Fibroblast of pulmonary artery (primary cell): ENCODE data around the gene GDPD4.
"Not testable (repeated sequence)": the region's sequence is repeated elsewhere in the genome, so short reads cannot be mapped to it uniquely, and the experiment has no call there.

Source experiments
- DNase-seq: peaks from one replicate; pipeline ENCODE4 v3.0.0-alpha.2; 2010; ENCODE audit warnings: low read depth
- H3K4me3 ChIP-seq: replicated peaks from 2 replicates; pipeline ENCODE4 v1.5.1; 2011; ENCODE audit warnings: low read depth, mild to moderate bottlenecking, control low read depth, low read length, moderate library complexity
- CTCF ChIP-seq: IDR thresholded peaks from 2 replicates; pipeline ENCODE4 v1.5.1; 2011; ENCODE audit warnings: mild to moderate bottlenecking, control low read depth, low read length, inconsistent platforms; ENCODE audit errors: missing control alignments

Gene GDPD4

GRCh38 chr11:77311701-77312100 is 10.2 kb upstream of the GDPD4 start:
- H3K4me3 ChIP-seq, result no peak overlapping the region
- TF ChIP-seq CTCF, result no peak
- no peak for DNase-seq

- no peak for DNase-seq
- TF ChIP-seq CTCF, result no peak
- no peak overlapping the region for H3K4me3 ChIP-seq
These were observed 9.2 kb upstream of the GDPD4 start for GRCh38 chr11:77310721-77311120.

- no peak overlapping the region for H3K4me3 ChIP-seq
- no peak for DNase-seq
- TF ChIP-seq CTCF, result no peak
These were observed 8.1 kb upstream of the GDPD4 start for GRCh38 chr11:77309401-77310085.

GRCh38 chr11:77308838-77309237 is 7.4 kb upstream of the GDPD4 start:
- DNase-seq, result no peak
- H3K4me3 ChIP-seq, result no peak overlapping the region
- TF ChIP-seq CTCF, result no peak

GRCh38 chr11:77303328-77303727 is 1.8 kb upstream of the GDPD4 start:
- H3K4me3 ChIP-seq, result no peak overlapping the region
- no peak for DNase-seq
- TF ChIP-seq CTCF, result no peak

- no peak for DNase-seq
- no peak for TF ChIP-seq CTCF
- H3K4me3 ChIP-seq, result no peak overlapping the region
These were observed 1.3 kb upstream of the GDPD4 start for GRCh38 chr11:77302752-77303151.

- TF ChIP-seq CTCF, result no peak
- no peak for DNase-seq
- no peak overlapping the region for H3K4me3 ChIP-seq
These were observed 791 bp downstream of the GDPD4 start for GRCh38 chr11:77300695-77301094.

- not testable (repeated sequence) for H3K4me3 ChIP-seq, DNase-seq
These were observed 1.5 kb downstream of the GDPD4 start for GRCh38 chr11:77300028-77300427.
